OCI-LY1 (cell line): ENCODE measurements around the gene LMTK2.

Experiments
- EZH2 ChIP-seq: fragments of 200-600 bp; sonication (generic), shearing (Covaris generic); IDR thresholded peaks from 2 replicates; pipeline ENCODE4 v1.8.0; 2017; ENCODE audit warnings: borderline replicate concordance, mixed run types, mild to moderate bottlenecking, antibody characterized with exemption, low read length, moderate library complexity, mixed read lengths
- TF ChIP-seq, protein P1 (sequence below): fragments of 200-600 bp; sonication (generic), shearing (Covaris generic); IDR thresholded peaks from 2 replicates; pipeline ENCODE4 v1.5.1; 2017; ENCODE audit warnings: mild to moderate bottlenecking, antibody characterized with exemption, low read length, moderate library complexity, mixed read lengths

- TF ChIP-seq, protein P1, sequence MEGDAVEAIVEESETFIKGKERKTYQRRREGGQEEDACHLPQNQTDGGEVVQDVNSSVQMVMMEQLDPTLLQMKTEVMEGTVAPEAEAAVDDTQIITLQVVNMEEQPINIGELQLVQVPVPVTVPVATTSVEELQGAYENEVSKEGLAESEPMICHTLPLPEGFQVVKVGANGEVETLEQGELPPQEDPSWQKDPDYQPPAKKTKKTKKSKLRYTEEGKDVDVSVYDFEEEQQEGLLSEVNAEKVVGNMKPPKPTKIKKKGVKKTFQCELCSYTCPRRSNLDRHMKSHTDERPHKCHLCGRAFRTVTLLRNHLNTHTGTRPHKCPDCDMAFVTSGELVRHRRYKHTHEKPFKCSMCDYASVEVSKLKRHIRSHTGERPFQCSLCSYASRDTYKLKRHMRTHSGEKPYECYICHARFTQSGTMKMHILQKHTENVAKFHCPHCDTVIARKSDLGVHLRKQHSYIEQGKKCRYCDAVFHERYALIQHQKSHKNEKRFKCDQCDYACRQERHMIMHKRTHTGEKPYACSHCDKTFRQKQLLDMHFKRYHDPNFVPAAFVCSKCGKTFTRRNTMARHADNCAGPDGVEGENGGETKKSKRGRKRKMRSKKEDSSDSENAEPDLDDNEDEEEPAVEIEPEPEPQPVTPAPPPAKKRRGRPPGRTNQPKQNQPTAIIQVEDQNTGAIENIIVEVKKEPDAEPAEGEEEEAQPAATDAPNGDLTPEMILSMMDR: no peak
- no peak for TF ChIP-seq EZH2
These were observed 92.5 kb downstream of the LMTK2 start for GRCh38 chr7:98199131-98199530.
